ENCODE data around the gene PLPPR2. TPM values are rescaled to one million over a fixed set of nuclear protein-coding genes. Genes with fewer than 3 reads are reported as not detected.

PLPPR2 gene
- total RNA-seq, 1 experiment from 2014 or later: 5.6 TPM

DNA sequence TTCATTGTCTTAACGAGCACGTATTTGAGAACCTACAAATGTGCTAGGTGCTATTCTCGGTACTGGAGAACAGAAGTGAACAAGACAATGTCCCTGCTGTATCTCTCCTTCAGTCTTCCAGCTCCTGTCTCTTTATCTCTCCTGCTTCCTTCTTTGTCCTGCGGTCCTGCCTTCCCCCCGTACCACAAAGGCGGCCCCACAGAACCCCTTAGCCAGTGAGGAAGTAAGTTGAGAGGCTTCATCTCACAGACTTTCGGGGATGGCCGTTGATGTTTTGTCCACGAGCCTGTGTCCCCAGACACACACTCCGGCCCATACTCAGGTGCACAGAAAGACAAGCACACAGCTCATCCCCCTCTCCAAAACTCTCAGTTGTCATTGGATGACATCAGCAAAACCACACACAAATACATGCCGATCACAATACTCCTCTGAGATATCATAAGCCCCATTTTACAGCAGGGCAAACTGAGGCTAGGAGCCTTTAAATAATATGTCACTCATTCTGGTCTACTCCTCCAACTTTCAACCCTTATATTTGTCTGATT lies 18.7 kb downstream of the PLPPR2 start:
- Mint-ChIP-seq H3K4me1 (ENCODE audit: low read depth, unreplicated experiment) (no peaks in the 10 kb centered on the region), H3K36me3 (ENCODE audit: insufficient read depth, unreplicated experiment) (peaks cover 14% of the 10 kb centered on the region), H3K27me3 (ENCODE audit: insufficient read depth, unreplicated experiment) (no peaks in the 10 kb centered on the region), H3K9me3 (ENCODE audit: unreplicated experiment) (no peaks in the 10 kb centered on the region), H3K27ac (ENCODE audit: unreplicated experiment) (peak overlapping the region; percentile 8), H3K4me3 (ENCODE audit: unreplicated experiment) (no peak overlapping the region)
- peaks cover 10% of the 10 kb centered on the region; the same call in 1 of the 2 replicates for H3K4me1 ChIP-seq
- no peak for DNase-seq
- H3K27me3 ChIP-seq (replicated peaks; ENCODE audit: control insufficient read depth, insufficient read depth, low read length): no peaks in the 10 kb centered on the region
- ChIA-PET POLR2A (interaction anchor here (0.7 to 1.7 kb wide), 10 partner anchors 10 to 1776 kb away, joined by 3 to 19 read pairs (median 10); partner anchors contain the start of genes CCDC159, ECSIT, EPOR and IER2), CTCF (interaction anchor here (0.7 to 2.1 kb wide), 11 partner anchors 10 to 463 kb away, joined by 3 to 30 read pairs (median 8); partner anchors contain the start of genes EPOR, ODAD3 and PRKCSH)
- H3K36me3 ChIP-seq (ENCODE audit: control insufficient read depth, insufficient read depth, low read length): no peaks in the 10 kb centered on the region
- TF ChIP-seq, protein P1, sequence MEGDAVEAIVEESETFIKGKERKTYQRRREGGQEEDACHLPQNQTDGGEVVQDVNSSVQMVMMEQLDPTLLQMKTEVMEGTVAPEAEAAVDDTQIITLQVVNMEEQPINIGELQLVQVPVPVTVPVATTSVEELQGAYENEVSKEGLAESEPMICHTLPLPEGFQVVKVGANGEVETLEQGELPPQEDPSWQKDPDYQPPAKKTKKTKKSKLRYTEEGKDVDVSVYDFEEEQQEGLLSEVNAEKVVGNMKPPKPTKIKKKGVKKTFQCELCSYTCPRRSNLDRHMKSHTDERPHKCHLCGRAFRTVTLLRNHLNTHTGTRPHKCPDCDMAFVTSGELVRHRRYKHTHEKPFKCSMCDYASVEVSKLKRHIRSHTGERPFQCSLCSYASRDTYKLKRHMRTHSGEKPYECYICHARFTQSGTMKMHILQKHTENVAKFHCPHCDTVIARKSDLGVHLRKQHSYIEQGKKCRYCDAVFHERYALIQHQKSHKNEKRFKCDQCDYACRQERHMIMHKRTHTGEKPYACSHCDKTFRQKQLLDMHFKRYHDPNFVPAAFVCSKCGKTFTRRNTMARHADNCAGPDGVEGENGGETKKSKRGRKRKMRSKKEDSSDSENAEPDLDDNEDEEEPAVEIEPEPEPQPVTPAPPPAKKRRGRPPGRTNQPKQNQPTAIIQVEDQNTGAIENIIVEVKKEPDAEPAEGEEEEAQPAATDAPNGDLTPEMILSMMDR (IDR thresholded peaks at IDR 0.05; ENCODE audit: insufficient read depth in 1 of 2, low read depth in 1 of 2, low read length in 1 of 2, severe bottlenecking in 1 of 2, unreplicated experiment in 1 of 2): no peak
- no peaks in the 10 kb centered on the region for H3K9me3 ChIP-seq
- BruUV-seq (replicated peaks): no TSS peak
- H3K4me3 ChIP-seq (ENCODE audit: low read depth, low read length): peak overlapping the region; percentile 85
- intact Hi-C loops (cut with micrococcal nuclease; ENCODE audit: unreplicated experiment): loop anchor here (2.0 kb wide), 2 partner anchors 27 to 81 kb away; partner anchors contain the start of genes CCDC159 and TMEM205

DNA sequence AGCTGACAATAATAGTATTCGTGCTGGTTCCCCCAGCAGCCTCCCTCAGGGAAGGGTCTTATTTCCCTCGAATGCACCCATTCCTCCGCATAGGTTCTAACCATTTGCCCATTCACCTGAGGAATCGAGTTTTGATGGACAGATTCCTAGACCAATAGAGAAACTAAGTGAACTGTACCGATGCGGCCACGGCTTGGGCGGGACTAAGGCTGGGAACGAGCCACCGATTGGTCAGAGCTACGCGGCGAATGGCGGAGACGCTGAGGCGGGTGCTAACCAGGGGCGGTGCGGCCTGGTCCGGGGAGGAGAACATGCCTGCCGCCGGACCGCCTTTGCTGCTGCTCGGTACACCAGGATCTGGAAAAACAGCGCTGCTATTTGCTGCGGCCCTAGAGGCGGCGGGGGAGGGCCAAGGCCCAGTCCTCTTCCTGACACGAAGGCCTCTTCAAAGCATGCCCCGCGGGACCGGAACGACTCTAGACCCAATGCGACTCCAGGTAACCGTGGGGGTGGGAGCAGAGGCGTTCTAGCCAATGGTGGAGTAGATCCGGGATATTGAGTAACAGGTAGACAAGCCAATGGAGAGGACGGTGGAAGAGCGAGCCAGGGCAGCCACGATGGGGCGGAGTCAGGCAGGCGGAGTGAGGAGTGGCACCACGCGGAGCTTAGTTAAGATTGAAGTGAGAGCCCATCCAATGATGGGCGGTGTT lies 19.4 kb downstream of the PLPPR2 start, which contains the start of gene SWSAP1:
TSS of gene SWSAP1 (plus strand) at position 234 of the 710 bp plus-strand sequence. CDS start at position 249, 15 bp downstream.
- H3K4me3 ChIP-seq (ENCODE audit: low read depth, low read length): peak within 1 kb of the TSS; percentile 85
- H3K4me1 ChIP-seq: peaks cover 10% of the 10 kb centered on the region; the same call in 1 of the 2 replicates
- no peaks in the 10 kb centered on the region for H3K27me3 ChIP-seq (replicated peaks; ENCODE audit: control insufficient read depth, insufficient read depth, low read length)
- ChIA-PET CTCF (interaction anchor here (0.7 to 2.1 kb wide), 17 partner anchors 9 to 463 kb away, joined by 3 to 30 read pairs (median 4); partner anchors contain the start of genes EPOR, ODAD3, PRKCSH and RAB3D), POLR2A (interaction anchor here (0.5 to 1.7 kb wide), 19 partner anchors 9 to 1775 kb away, joined by 3 to 19 read pairs (median 6); partner anchors contain the start of genes CCDC159, ECSIT, EPOR and IER2)
- TSS peak; percentile 81 for BruUV-seq (replicated peaks)
- no peaks in the 10 kb centered on the region for H3K9me3 ChIP-seq
- Mint-ChIP-seq H3K4me1 (ENCODE audit: low read depth, unreplicated experiment) (no peaks in the 10 kb centered on the region), H3K36me3 (ENCODE audit: insufficient read depth, unreplicated experiment) (peaks cover 9% of the 10 kb centered on the region), H3K27ac (ENCODE audit: unreplicated experiment) (peak within 1 kb of the TSS; percentile 8), H3K9me3 (ENCODE audit: unreplicated experiment) (no peaks in the 10 kb centered on the region), H3K4me3 (ENCODE audit: unreplicated experiment) (peak within 1 kb of the TSS; percentile 41), H3K27me3 (ENCODE audit: insufficient read depth, unreplicated experiment) (no peaks in the 10 kb centered on the region)
- DNase-seq: peak; percentile 97 to 98
- H3K36me3 ChIP-seq (ENCODE audit: control insufficient read depth, insufficient read depth, low read length): no peaks in the 10 kb centered on the region
- TF ChIP-seq, protein P1 (IDR thresholded peaks at IDR 0.05; ENCODE audit: insufficient read depth in 1 of 2, low read depth in 1 of 2, low read length in 1 of 2, severe bottlenecking in 1 of 2, unreplicated experiment in 1 of 2): no peak
- intact Hi-C loops (cut with micrococcal nuclease; ENCODE audit: unreplicated experiment): loop anchor here (2.0 kb wide), 2 partner anchors 28 to 82 kb away; partner anchors contain the start of genes CCDC159 and TMEM205

Data from Caco-2 (cell line).